Measurements from ENCODE around the gene LPIN1. TPM values are rescaled to one million over a fixed set of nuclear protein-coding genes. Genes with fewer than 3 reads are reported as not detected.

LPIN1 gene
- total RNA-seq, 6 experiments from 2014 or later: 17.5 to 22.9 (median 20.7) TPM

GRCh38 chr2:11742317-11742701 is 4.1 kb upstream of the LPIN1 start:
- no peak overlapping the region for H3K4me3 Mint-ChIP-seq
- no peaks in the 10 kb centered on the region for H3K36me3 Mint-ChIP-seq (ENCODE audit: low read depth)
- peak overlapping the region; percentile 8; the same call in 1 of the 2 replicates for H3K27ac Mint-ChIP-seq
- no peaks in the 10 kb centered on the region; the same call in 1 of the 2 replicates for H3K27me3 Mint-ChIP-seq (ENCODE audit: insufficient read depth)
- no peak for TF ChIP-seq CTCF (IDR thresholded peaks at IDR 0.05)
- H3K9me3 Mint-ChIP-seq: no peaks in the 10 kb centered on the region
- H3K4me1 Mint-ChIP-seq (ENCODE audit: low read depth): peaks cover 58% of the 10 kb centered on the region
- peak; percentile 30 for DNase-seq

DNA sequence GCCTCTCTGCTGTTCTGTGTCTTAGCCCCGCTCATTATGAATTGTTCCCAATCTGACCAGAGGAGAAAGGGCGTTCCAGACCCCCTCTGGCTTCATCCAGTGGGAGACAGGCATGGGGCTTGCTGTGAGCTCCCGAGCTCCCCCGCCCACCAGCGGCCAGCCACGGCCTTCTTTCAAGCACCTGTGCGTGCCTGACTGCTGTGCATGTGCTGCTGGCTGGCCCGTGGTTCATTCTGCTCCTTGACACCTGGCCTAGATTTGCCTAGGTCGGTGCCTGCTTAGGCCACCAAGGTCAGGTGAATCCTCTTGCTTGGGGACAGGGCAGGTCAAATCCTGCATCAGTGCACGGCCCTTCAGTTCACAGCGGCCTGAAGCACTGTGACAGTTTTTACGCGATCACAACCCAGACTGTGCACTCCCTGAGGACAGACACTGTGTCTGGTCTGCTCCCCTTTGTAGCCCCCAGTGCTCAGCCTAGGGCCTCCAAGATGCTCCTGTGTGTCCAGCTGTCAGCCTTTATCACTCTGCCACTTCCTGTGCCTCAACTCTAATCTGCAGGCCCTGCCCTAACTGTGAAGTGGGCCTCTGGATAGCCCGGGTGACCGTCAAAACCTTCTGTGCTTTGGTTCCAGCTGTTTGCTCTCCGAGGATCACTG is 3.6 kb upstream of the LPIN1 start:
- Mint-ChIP-seq H3K27ac (peak overlapping the region; percentile 8; the same call in 1 of the 2 replicates), H3K4me3 (no peak overlapping the region), H3K36me3 (ENCODE audit: low read depth) (no peaks in the 10 kb centered on the region), H3K9me3 (no peaks in the 10 kb centered on the region), H3K27me3 (ENCODE audit: insufficient read depth) (no peaks in the 10 kb centered on the region; the same call in 1 of the 2 replicates), H3K4me1 (ENCODE audit: low read depth) (peaks cover 61% of the 10 kb centered on the region)
- no peak for TF ChIP-seq CTCF (IDR thresholded peaks at IDR 0.05)
- DNase-seq: no peak

- no peak overlapping the region for H3K27ac Mint-ChIP-seq
- H3K4me1 Mint-ChIP-seq (ENCODE audit: low read depth): peaks cover 61% of the 10 kb centered on the region
- DNase-seq: no peak
- H3K27me3 Mint-ChIP-seq (ENCODE audit: insufficient read depth): no peaks in the 10 kb centered on the region; the same call in 1 of the 2 replicates
- H3K9me3 Mint-ChIP-seq: no peaks in the 10 kb centered on the region
- no peak for TF ChIP-seq CTCF (IDR thresholded peaks at IDR 0.05)
- H3K4me3 Mint-ChIP-seq: no peak overlapping the region
- no peaks in the 10 kb centered on the region for H3K36me3 Mint-ChIP-seq (ENCODE audit: low read depth)
Measured at GRCh38 chr2:11743366-11743765, 3.1 kb upstream of the LPIN1 start.

DNA sequence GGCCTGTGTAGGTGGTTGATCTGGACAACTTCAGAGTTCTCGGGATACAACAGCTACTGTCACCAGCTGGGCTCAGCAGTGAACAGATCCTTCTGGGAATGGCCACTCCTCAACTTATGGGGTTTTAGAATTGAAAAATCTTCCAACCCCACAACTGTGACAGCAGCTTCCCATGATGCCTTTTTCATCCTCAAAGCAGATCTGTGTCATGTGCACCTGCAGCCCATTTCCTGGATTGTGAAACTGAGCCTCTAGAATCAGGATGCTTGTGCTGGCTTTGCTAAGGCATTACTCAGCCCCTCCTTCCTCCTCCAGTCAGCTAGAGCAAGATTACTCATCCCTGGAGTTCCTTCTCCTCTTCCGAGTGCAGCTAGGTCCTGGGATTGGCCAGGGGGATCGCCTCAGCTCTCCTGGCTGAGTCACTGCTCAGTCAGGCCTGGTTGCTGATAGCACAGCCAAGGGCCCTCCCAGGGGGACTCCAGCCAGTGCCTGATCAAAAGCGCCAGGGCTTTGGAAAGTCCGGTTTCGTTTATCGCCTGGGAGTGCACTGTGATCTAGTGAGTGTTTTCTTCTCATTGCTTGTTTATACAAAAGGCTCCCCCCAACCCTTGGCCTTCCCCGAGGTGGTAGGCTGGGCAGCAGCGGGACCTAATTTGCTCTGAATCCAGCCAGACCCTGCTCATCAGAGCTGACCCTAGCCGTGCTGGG is 2.4 kb upstream of the LPIN1 start:
- Mint-ChIP-seq H3K36me3 (ENCODE audit: low read depth) (no peaks in the 10 kb centered on the region), H3K4me1 (ENCODE audit: low read depth) (peaks cover 56% of the 10 kb centered on the region), H3K9me3 (no peaks in the 10 kb centered on the region), H3K27me3 (ENCODE audit: insufficient read depth) (no peaks in the 10 kb centered on the region; the same call in 1 of the 2 replicates), H3K27ac (peak overlapping the region; percentile 90), H3K4me3 (peak overlapping the region; percentile 85)
- peak; percentile 100 for DNase-seq
- no peak for TF ChIP-seq CTCF (IDR thresholded peaks at IDR 0.05)

- no peaks in the 10 kb centered on the region for H3K9me3 Mint-ChIP-seq
- H3K4me1 Mint-ChIP-seq (ENCODE audit: low read depth): peaks cover 53% of the 10 kb centered on the region
- no peaks in the 10 kb centered on the region for H3K36me3 Mint-ChIP-seq (ENCODE audit: low read depth)
- H3K27me3 Mint-ChIP-seq (ENCODE audit: insufficient read depth): no peaks in the 10 kb centered on the region; the same call in 1 of the 2 replicates
- TF ChIP-seq CTCF (IDR thresholded peaks at IDR 0.05): peak; percentile 68
- peak overlapping the region; percentile 90 for H3K27ac Mint-ChIP-seq
- DNase-seq: peak; percentile 17
- H3K4me3 Mint-ChIP-seq: peak overlapping the region; percentile 85
Measured at GRCh38 chr2:11744631-11745394, 1.6 kb upstream of the LPIN1 start.
